ENCODE results near the gene CLIC5.

Gene CLIC5

GRCh38 chr6:45872827-45873365 is 142.8 kb downstream of the CLIC5 start:
- Histone ChIP-seq H3K27me3 (ENCODE audit: insufficient read depth, low read depth) (no peaks in the 10 kb centered on the region), H3K4me2 (no peak overlapping the region), H4K20me1 (ENCODE audit: insufficient read depth) (no peaks in the 10 kb centered on the region), H3K9ac (no peak overlapping the region), H2AFZ (ENCODE audit: low read depth) (no peak overlapping the region), H3K36me3 (ENCODE audit: insufficient read depth) (no peaks in the 10 kb centered on the region), H3K4me3 (IDR thresholded peaks at IDR 0.05; ENCODE audit: insufficient read depth, low read depth, low read length) (no peak overlapping the region), H3K4me1 (ENCODE audit: low read depth, poor library complexity, severe bottlenecking) (no peaks in the 10 kb centered on the region), H3K27ac (no peak overlapping the region), H3K79me2 (ENCODE audit: insufficient read depth, low read depth) (no peaks in the 10 kb centered on the region)
- TF ChIP-seq CTCF (conservative IDR thresholded peaks at IDR 0.05; ENCODE audit: low read depth, low read length): no peak

- H3K4me3 ChIP-seq (IDR thresholded peaks at IDR 0.05; ENCODE audit: insufficient read depth, low read depth, low read length): no peak overlapping the region
- H3K4me2 ChIP-seq: no peak overlapping the region
- no peaks in the 10 kb centered on the region for H3K27me3 ChIP-seq (ENCODE audit: insufficient read depth, low read depth)
- no peak overlapping the region for H2AFZ ChIP-seq (ENCODE audit: low read depth)
- no peak overlapping the region for H3K27ac ChIP-seq
- H4K20me1 ChIP-seq (ENCODE audit: insufficient read depth): no peaks in the 10 kb centered on the region
- H3K79me2 ChIP-seq (ENCODE audit: insufficient read depth, low read depth): no peaks in the 10 kb centered on the region
- no peak overlapping the region for H3K9ac ChIP-seq
- TF ChIP-seq CTCF (conservative IDR thresholded peaks at IDR 0.05; ENCODE audit: low read depth, low read length): no peak
- no peaks in the 10 kb centered on the region for H3K4me1 ChIP-seq (ENCODE audit: low read depth, poor library complexity, severe bottlenecking)
- H3K36me3 ChIP-seq (ENCODE audit: insufficient read depth): no peaks in the 10 kb centered on the region
These were observed 145.1 kb downstream of the CLIC5 start for GRCh38 chr6:45870531-45870930.

GRCh38 chr6:45864651-45865050 is 151.0 kb downstream of the CLIC5 start:
- no peak for TF ChIP-seq CTCF (conservative IDR thresholded peaks at IDR 0.05; ENCODE audit: low read depth, low read length)

GRCh38 chr6:45858691-45859090 is 157.0 kb downstream of the CLIC5 start:
- Histone ChIP-seq H3K4me2 (no peak overlapping the region), H3K4me1 (ENCODE audit: low read depth, poor library complexity, severe bottlenecking) (no peaks in the 10 kb centered on the region), H3K36me3 (ENCODE audit: insufficient read depth) (no peaks in the 10 kb centered on the region), H3K79me2 (ENCODE audit: insufficient read depth, low read depth) (no peaks in the 10 kb centered on the region), H3K4me3 (IDR thresholded peaks at IDR 0.05; ENCODE audit: insufficient read depth, low read depth, low read length) (no peak overlapping the region), H3K27ac (no peak overlapping the region), H3K9ac (no peak overlapping the region), H3K27me3 (ENCODE audit: insufficient read depth, low read depth) (no peaks in the 10 kb centered on the region), H4K20me1 (ENCODE audit: insufficient read depth) (no peaks in the 10 kb centered on the region), H2AFZ (ENCODE audit: low read depth) (no peak overlapping the region)
- TF ChIP-seq CTCF (conservative IDR thresholded peaks at IDR 0.05; ENCODE audit: low read depth, low read length): no peak

More at GRCh38 chr6:45864651-45865050, 151.0 kb downstream of the CLIC5 start:
- no peak overlapping the region for H3K27ac ChIP-seq
- no peak overlapping the region for H2AFZ ChIP-seq (ENCODE audit: low read depth)
- no peak overlapping the region for H3K4me2 ChIP-seq
- H3K4me1 ChIP-seq (ENCODE audit: low read depth, poor library complexity, severe bottlenecking): no peaks in the 10 kb centered on the region
- no peak overlapping the region for H3K4me3 ChIP-seq (IDR thresholded peaks at IDR 0.05; ENCODE audit: insufficient read depth, low read depth, low read length)
- H4K20me1 ChIP-seq (ENCODE audit: insufficient read depth): no peaks in the 10 kb centered on the region
- H3K9ac ChIP-seq: no peak overlapping the region
- no peaks in the 10 kb centered on the region for H3K79me2 ChIP-seq (ENCODE audit: insufficient read depth, low read depth)
- H3K27me3 ChIP-seq (ENCODE audit: insufficient read depth, low read depth): no peaks in the 10 kb centered on the region
- H3K36me3 ChIP-seq (ENCODE audit: insufficient read depth): no peaks in the 10 kb centered on the region
